AG08396 (cell line): Measurements from ENCODE around the gene GLB1L3.
A peak's percentile ranks its signal among the peaks of the same experiment; 100 is the strongest.

ENCODE experiments used
- DNase-seq: peaks from one replicate; pipeline ENCODE4 v3.0.0; 2012; ENCODE audit warnings: low spot score, mixed read lengths

GLB1L3 gene

GRCh38 chr11:134345237-134345550 lies 69.0 kb downstream of the GLB1L3 start:
- no peak for DNase-seq

DNA sequence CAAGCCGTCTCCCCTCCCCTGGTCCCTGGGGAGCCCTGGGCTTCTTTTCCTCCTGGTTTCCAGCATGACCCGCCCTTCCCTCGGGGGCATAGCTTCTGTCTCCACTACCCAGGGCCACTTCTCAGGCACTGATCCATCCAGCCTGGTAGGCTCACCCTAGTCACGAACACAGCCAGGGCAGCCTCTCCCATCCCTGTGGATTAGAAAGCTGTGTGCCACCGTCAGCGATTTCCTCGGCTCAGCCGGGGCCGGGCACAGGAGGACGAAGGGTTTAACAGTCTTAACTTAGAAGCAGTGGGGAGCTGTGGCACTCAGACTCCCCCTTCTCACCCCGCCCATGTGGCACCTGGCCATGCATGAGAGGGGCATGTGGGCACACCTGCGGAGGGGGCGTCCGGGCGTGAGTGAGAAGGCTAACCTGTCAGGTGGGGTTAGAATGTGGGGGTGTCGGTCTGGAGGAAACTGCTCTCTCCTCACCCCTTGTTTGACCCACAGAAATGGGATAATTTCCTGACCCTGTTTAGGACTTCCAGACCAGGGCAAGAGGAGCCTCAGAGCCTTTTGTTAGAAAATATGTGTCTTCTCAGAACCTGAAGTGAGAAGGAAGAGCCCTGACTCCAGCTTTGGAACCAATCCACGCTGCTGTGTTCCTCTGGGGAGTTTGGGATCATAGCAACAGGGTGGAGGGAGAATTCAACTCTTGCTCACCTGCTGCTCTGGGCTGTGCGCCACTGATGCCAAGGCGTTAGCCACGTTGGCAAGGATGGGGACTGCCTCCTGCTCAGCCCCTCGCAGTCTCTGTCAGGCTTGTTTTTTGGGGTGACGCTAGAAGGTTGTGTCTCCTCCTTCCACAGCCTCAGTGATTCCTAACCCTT lies 70.2 kb downstream of the GLB1L3 start:
- DNase-seq = no peak

DNA sequence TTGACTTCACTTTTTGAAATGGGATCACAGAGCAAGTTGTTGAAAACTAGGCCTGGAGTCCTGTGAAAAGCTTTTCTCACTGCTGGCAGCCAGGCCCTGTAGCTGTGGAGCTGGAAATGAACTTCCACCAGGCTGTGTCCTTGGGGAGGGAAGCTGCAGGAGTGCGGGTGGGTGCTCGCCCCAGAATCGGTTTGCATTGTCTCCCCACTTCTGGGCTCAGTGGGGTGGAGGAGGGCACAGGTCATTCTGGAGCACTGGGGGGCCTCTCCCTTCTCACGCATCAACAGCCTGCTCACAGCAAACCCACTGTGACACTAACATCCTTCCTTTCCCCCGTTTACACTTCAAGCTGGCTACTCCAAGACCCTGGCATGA lies 70.8 kb downstream of the GLB1L3 start:
- DNase-seq = no peak

DNA sequence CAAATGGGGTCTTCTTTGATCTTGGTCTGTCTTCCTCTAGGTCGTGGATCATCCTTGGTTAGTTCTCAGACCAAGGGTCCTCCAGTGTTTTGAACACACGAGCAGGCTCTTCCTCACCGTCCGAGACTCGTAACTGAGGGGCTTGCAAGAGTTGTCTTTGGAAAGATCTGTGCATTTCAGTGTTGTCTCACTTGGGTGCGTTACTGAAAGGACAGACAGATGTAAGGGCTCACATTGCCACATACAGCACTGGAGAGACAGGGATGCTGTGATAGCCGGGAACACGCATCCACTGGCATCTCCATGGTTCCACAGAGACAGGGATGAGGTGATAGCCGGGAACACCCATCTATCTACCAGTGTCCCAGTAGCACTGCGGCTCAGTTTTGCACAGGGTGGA lies 71.3 kb downstream of the GLB1L3 start:
- DNase-seq = no peak

GRCh38 chr11:134349109-134349801 lies 73.1 kb downstream of the GLB1L3 start:
- no peak for DNase-seq

- DNase-seq = no peak
These were observed 73.7 kb downstream of the GLB1L3 start for GRCh38 chr11:134349802-134350355.

DNA sequence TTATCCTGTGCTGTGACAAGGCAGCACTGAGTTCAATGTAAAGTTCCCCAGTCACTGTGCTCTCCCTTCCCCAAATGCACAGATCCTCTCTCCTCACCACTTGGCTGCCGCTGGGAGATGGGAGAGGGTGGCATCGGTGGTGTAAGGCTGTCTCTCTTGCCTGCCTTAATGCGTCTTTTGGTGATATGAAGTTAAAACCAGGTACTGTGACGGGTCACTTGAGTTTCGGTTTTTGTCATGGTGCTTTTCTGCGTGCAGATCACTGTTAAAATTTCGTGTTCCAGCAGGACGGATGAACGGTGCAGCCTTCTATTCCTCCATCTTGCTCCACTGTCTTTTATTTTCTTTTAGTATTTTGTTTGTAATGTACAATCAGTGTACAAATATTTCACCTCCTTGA lies 74.2 kb downstream of the GLB1L3 start:
- DNase-seq = no peak

DNA sequence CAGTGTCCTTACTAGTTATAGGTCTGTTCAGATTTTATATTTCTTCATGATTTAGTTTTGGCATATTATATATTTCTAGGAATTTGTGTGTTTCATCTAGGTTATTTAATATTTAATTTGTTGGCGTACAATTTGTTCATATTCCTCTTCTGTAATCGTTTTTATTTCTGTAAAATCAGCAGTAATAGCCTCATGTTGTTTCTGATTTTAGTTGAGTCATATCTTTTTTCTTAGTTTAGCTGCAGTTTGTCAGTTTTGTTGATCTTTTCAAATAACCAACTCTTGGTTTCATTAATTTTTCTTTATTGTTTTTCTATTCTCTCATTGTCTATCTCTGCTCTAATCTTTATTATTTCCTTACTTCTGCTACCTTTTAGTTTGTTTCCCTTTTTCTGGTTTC lies 75.9 kb downstream of the GLB1L3 start:
- no peak for DNase-seq

DNA sequence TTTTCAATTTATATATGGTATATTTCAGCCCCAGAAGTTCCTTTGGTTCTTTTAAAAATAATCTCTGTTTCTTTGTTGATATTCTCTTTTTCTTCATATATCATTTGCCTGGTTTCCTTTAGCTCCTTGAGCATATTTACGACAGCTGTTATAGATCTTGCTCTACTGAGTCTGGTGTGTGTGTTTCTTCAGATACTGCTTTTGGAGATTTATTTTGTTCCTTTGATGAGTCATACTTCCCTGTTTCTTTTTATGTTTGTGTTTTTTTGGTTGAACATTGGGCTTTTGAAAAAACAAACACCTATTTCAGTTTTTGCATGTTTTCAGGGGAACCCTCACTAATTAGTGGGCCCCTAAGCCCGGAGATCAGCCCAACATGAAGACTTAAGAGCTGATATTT lies 79.0 kb downstream of the GLB1L3 start:
- no peak for DNase-seq

- no peak for DNase-seq
These were observed 79.5 kb downstream of the GLB1L3 start for GRCh38 chr11:134355656-134356055.

GRCh38 chr11:134356656-134357544 lies 80.7 kb downstream of the GLB1L3 start:
- no peak for DNase-seq

DNA sequence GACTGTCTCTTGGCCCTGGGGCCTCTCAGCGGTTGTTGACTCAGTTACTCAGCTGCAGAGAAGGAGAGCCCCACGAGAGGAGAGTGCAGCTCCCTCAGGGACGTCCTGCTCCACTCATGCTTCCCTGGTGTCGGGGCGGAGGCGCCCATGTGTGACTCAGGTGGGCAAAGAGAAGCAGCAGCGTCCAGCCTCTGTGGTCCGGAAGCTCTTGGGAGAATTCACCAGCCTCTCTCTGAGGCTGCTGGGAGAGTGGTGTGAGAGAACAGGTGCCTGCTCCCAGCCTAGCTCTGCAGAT lies 81.3 kb downstream of the GLB1L3 start:
- DNase-seq = no peak

DNA sequence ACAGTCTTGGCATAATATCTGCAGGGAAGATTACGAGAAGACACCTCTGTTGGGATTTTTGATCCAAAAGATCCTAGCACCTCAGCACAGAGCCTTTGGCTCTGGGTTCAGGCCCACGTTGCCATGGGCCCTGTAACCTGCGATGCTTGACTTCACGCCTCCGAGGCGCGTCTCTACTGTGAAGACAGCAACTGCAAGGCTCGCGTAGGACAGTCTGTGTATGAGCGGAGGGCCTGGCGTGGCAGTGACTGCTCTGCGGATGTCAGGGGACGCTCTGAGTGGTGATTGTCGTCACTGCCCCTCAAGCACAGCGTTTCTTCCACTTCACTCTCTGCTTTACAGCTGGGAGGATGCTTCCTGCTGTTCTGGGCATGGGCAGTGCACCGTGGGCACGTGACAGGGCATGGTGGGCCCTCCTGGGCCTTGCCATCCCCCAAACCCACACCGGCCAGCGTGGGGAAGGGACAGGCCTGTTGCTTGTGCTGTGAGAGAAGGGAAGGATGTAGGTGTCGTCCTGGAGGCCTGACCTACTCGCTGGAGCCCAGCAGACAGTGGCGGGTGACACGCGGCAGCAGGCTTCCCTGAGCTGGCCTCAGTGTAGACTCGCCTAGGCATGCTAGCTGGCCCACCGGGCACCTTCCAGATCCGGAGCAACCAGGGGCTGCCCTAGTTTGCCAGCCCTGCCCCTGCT lies 82.1 kb downstream of the GLB1L3 start:
- DNase-seq = no peak

DNA sequence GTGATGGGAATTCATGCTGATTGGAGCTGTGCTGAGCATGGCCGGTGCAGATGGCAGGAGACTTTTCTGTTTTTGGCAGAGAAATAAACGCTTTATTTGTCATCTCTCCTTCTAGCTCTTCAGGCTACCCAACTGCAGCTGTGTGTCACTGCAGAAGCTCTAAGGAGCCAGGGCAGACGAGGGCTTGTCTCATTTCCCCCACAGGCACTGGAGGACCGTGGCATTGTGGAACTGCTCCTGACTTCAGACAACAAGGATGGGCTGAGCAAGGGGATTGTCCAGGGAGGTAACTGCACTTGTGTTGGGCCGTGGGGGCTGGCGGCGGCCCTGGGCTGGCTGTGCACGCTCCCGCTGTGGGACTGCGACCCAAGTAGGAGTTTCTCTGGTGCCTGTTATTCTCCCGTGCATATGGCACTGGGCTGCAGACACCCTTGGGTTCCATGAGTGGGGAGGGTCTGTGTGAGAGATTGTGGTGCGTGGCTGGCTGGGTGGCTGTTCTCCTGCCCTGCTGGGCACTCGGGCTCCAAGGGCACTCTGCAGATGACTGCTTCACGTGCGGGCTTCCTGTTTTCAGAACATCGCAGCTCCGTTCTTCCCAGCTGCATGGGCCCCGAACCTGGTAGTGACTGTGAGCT lies 82.8 kb downstream of the GLB1L3 start:
- DNase-seq = no peak

DNA sequence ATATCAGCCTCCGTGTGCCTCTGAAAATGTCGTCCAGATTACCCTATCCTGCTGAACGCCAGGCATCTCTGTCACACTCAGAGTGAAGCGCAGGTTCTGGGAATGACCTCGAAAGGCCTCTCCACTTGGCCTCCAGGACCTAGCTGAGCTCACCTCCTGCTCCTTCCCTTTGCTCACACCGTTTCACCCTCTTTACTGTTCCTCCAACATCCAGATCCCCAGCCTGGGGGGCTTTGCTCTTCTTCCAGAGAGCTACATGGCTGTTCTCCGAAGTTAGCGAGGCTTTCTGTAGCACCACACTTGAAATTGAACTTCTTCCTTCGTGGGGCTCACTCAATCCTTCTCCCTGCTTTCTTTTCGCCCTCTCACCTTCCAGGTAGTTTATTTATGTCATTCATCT lies 83.5 kb downstream of the GLB1L3 start:
- no peak for DNase-seq

DNA sequence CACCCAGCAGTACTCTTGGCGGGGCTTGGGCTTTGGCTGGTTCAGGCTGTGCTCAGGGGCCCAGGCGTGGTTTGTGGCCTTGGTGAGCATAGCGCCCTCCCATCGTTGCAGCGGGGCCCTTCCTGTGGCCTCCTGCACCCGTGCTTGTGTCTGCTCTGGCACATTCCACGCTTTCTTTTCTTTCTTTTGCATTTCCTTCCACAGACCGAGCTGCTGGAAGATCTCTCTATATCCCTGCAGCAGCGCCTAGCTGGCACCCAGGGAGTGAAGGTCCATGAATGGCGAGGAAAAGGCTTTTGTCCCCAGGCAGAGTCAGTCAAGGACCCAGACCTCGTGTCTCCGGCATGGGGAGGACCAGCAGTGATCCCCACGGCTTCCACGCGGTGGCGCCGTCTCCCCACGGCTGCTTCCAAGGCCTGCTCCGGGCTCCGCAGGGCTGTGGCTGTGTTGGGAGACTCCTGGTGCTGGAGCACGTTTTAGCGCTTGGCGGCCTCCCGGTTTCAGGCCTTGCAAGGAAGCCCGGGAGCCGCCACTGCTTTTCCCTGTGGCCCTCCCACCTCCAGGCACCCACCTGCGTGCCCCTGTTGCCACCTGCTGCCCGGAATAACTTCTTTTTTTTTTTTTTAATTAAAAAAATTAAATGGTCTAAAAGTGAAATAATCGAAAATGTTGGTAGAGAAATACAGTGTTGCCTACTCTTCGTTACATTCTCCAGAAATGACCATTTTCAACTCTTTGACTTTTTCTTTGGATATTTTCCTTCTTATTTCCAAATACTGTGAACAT lies 84.1 kb downstream of the GLB1L3 start:
- DNase-seq = peak; percentile 91

GRCh38 chr11:134361661-134362060 lies 85.5 kb downstream of the GLB1L3 start:
- no peak for DNase-seq

DNA sequence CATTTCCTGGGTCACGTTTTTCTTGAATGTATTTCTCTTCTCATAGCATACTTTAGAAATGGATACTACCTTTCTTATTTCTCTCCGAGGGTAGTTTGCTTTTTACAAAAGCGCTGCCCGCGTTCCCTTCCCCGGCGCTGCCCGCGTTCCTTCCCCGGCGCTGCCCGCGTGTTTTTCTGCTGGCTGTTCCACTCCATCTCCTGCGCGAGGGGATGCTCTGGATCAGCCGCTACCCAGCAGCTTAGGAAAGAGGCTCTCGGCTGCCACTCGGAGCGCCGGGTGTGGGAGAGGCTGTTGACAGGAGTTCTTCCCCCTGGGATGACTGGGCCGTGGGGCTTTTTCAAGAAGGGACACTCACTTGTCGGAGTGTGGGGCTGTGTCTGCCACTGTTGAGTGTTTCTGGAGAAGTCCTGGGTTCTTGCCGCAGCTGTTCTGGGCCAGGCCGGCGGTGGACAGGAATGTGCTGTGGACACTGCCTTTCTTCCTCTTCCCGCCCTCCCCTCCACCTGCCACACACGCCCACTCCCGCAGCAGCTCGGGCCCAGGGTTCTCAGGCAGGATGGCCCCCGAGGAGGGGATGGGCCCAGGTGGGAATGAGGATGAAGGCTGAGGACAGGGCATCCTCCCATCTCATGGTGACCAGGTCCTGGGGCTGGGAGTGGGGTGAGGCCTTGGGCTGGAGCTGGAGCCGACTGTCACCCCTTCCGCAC lies 86.2 kb downstream of the GLB1L3 start:
- no peak for DNase-seq

DNA sequence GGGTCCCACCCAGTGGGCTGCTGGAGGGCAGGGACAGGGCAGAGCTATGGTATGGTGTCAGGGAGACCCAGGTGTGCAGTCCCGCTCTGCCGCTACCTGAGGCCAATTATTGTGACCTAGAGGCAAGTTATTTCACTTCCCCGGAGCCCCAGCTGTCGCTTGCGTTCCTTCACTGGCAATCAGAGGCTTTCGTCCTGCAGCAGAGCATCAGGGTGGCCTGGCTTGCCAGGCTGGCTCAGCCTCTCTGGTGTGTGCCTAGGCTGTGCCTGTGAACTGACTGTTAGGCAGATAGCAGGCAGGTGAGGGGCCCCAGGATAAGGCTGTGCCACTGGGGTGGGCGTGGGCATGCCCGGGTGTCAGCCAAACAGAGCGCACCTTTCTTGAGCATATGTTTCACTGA lies 87.0 kb downstream of the GLB1L3 start:
- DNase-seq = no peak

DNA sequence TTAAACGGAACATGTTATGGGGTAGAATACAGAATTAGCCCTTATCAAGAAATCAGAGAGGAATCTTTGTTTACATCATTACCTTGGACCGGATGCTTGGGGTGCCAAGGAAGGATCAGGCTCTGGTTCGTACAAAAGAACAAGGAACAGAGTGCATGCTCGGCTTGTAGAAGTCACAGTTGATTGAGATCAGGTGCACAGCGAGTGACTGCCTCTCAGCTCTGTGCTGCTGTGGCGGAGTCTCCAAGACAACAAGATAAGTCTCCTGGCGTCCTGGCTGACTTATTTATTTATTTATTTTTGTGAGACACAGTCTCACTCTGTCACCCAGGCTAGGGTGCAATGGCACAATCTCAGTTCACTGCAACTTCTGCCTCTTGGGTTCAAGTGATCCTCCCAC lies 87.4 kb downstream of the GLB1L3 start:
- no peak for DNase-seq
